ENCODE data around the gene DTHD1. TPM values are rescaled to one million over a fixed set of nuclear protein-coding genes. Genes with fewer than 3 reads are reported as not detected.

DTHD1 gene
- total RNA-seq, 3 donors from 2014 or later: 0.29 to 0.48 (median 0.33) TPM

DNA sequence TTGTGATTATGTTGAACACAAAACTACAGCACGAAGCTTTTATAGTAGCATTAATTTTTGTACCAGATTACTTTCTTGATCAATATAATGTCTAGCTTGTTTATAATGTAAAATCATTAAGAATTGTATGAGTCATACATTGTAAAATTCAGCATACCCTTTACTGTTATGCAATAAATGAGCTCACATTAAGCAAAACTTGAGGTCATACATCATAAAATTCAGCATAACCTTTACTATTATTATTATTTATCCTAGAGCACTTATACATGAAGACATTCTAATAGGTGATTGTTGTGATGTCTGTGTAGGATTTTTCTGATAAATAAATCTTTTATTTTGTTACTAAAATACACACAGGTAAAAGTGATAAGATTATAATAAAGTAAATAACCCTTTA lies 49.4 kb downstream of the DTHD1 start:
- no peaks in the 10 kb centered on the region for H3K36me3 ChIP-seq
- intact Hi-C loops (cut with DNase I; ENCODE audit: low total_unique reads): no loop called here
- no peaks in the 10 kb centered on the region for H3K4me1 ChIP-seq

DNA sequence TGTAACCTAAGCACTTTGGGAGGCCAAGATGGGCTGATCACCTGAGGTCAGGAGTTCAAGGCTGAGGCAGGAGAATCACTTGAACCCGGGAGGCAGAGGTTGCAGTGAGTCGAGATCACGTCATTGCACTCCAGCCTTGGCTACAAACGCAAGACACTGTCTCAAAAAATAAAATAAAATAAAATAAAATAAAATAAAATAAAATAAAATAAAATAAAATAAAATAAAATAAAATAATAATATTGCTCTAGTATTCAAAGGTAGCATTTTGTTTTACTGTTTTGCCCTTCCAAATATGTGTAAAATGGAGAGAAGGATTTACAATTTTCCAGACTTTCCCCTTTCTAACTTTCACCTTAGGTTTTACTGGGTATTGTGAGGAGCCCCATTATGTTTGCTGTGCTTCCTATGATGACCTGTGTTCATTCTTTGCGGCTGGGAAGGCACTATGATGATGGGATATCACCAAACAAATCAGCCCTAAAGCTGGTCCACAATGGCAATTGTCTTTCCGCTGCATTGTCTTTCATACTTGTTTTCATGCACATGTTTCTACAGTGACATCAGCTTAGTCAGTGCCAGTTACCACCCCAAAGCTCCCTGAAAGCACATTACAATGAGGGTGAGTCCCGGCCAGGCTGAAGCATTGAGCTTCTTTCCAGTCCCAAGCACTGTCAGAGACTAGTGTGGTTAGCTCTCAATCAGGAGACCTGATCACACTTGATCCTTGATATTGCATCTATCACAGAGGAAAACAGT lies 50.8 kb downstream of the DTHD1 start:
- Histone ChIP-seq H3K4me1 (no peaks in the 10 kb centered on the region), H3K9me3 (no peaks in the 10 kb centered on the region), H3K4me3 (no peak overlapping the region), H3K27ac (no peak overlapping the region), H3K27me3 (no peaks in the 10 kb centered on the region), H3K36me3 (no peaks in the 10 kb centered on the region)
- TF ChIP-seq POLR2A (IDR thresholded peaks at IDR 0.05) (no peak), POLR2AphosphoS5 (IDR thresholded peaks at IDR 0.05) (no peak)
- TF ChIP-seq, protein P1, sequence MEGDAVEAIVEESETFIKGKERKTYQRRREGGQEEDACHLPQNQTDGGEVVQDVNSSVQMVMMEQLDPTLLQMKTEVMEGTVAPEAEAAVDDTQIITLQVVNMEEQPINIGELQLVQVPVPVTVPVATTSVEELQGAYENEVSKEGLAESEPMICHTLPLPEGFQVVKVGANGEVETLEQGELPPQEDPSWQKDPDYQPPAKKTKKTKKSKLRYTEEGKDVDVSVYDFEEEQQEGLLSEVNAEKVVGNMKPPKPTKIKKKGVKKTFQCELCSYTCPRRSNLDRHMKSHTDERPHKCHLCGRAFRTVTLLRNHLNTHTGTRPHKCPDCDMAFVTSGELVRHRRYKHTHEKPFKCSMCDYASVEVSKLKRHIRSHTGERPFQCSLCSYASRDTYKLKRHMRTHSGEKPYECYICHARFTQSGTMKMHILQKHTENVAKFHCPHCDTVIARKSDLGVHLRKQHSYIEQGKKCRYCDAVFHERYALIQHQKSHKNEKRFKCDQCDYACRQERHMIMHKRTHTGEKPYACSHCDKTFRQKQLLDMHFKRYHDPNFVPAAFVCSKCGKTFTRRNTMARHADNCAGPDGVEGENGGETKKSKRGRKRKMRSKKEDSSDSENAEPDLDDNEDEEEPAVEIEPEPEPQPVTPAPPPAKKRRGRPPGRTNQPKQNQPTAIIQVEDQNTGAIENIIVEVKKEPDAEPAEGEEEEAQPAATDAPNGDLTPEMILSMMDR (IDR thresholded peaks at IDR 0.05): no peak
- intact Hi-C loops (cut with DNase I; ENCODE audit: low total_unique reads): no loop called here
- DNase-seq (ENCODE audit: low spot score in 2 of 2): no peak

More for the DNA sequence above, 49.4 kb downstream of the DTHD1 start:
- Histone ChIP-seq H3K27ac (no peak overlapping the region), H3K9me3 (no peaks in the 10 kb centered on the region), H3K27me3 (no peaks in the 10 kb centered on the region), H3K4me3 (no peak overlapping the region)
- no peak for TF ChIP-seq POLR2AphosphoS5 (IDR thresholded peaks at IDR 0.05)
- TF ChIP-seq, protein P1 (IDR thresholded peaks at IDR 0.05): no peak
- no peak for TF ChIP-seq POLR2A (IDR thresholded peaks at IDR 0.05)
- DNase-seq (ENCODE audit: low spot score in 2 of 2): no peak

DNA sequence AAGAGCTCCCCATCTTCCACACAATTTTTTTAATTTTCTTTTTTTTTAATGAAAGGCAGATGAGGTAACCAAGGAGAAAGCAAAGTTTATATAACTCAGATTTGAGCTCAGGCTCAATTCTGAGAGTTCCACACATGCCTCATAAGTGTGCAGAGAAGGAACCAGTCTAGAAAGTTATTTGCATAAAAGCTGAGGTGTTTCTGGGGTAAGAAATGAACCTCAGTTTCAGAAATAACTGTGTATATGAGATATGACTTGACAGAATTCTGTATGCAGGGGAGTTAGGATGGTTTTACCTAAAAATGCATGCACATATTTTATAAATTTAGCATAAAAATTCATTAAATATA lies 51.3 kb downstream of the DTHD1 start:
- DNase-seq (ENCODE audit: low spot score in 2 of 2): no peak
- Histone ChIP-seq H3K27ac (no peak overlapping the region), H3K4me3 (no peak overlapping the region), H3K36me3 (no peaks in the 10 kb centered on the region), H3K9me3 (no peaks in the 10 kb centered on the region), H3K27me3 (no peaks in the 10 kb centered on the region), H3K4me1 (no peaks in the 10 kb centered on the region)
- intact Hi-C loops (cut with DNase I; ENCODE audit: low total_unique reads): no loop called here
- TF ChIP-seq, protein P1 (IDR thresholded peaks at IDR 0.05): no peak
- no peak for TF ChIP-seq POLR2AphosphoS5 (IDR thresholded peaks at IDR 0.05)
- no peak for TF ChIP-seq POLR2A (IDR thresholded peaks at IDR 0.05)

DNA sequence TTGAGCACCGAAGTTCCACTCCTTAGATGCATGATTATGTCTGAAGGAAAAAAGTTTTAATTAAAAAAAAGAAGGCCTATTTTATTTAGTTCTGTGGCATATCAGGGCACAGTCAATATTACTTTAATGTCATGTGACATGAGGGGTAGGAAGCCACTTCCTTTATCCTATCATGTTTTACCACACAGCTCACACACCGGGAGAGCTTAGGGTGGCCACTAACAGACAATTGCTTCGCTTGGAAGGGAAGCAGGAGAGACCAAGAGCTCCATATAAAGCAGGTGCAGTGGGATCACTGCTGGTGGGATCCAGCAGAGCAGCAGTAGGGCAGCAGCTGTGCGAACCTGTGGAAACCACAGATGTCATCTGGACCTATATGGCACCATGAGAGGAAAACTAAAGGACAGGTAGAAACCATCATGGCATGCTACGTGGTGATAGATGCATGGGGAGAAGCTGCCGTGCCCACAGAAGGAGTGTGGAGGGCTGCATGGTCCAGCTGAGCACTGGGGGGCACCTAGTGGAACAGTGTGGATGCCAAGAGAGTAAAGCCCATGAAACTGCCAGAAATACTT lies 52.0 kb downstream of the DTHD1 start:
- H3K4me3 ChIP-seq: no peak overlapping the region
- H3K4me1 ChIP-seq: no peaks in the 10 kb centered on the region
- H3K27me3 ChIP-seq: no peaks in the 10 kb centered on the region
- DNase-seq (ENCODE audit: low spot score in 2 of 2): no peak
- no peaks in the 10 kb centered on the region for H3K9me3 ChIP-seq
- intact Hi-C loops (cut with DNase I; ENCODE audit: low total_unique reads): no loop called here
- TF ChIP-seq POLR2AphosphoS5 (IDR thresholded peaks at IDR 0.05): no peak
- TF ChIP-seq, protein P1 (IDR thresholded peaks at IDR 0.05): no peak
- TF ChIP-seq POLR2A (IDR thresholded peaks at IDR 0.05): no peak
- H3K27ac ChIP-seq: no peak overlapping the region
- no peaks in the 10 kb centered on the region for H3K36me3 ChIP-seq

DNA sequence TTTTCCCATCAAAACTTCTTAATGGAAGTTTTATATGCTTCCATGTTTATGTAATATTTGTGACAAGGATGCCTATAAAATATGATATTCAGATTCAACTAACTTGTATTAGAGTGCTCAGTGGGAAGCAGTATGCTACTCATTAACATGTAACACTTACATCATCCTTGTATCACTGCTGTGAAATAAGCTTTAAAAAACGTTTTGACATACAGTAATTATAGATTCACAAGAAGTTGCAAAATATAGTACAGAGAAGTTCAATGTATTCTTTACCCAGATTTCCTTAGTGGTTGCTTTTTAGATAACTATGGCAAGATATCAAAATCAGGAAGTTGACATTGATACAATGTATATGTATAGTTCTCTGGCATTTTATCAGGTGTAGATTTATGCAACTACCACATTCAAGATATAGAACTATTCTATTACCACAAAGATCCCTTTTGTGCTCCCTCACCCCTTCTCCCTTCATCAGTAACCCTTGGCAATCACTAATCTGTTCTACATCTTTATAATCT lies 56.3 kb downstream of the DTHD1 start:
- H3K9me3 ChIP-seq: no peaks in the 10 kb centered on the region
- H3K27ac ChIP-seq: no peak overlapping the region
- DNase-seq (ENCODE audit: low spot score in 2 of 2): no peak
- no peaks in the 10 kb centered on the region for H3K27me3 ChIP-seq
- H3K36me3 ChIP-seq: no peaks in the 10 kb centered on the region
- no peak overlapping the region for H3K4me3 ChIP-seq
- intact Hi-C loops (cut with DNase I; ENCODE audit: low total_unique reads): no loop called here
- H3K4me1 ChIP-seq: no peaks in the 10 kb centered on the region
- no peak for TF ChIP-seq POLR2A (IDR thresholded peaks at IDR 0.05)
- TF ChIP-seq, protein P1 (IDR thresholded peaks at IDR 0.05): no peak
- no peak for TF ChIP-seq POLR2AphosphoS5 (IDR thresholded peaks at IDR 0.05)
